ENCODE results near the gene MVB12B. TPM values are rescaled to one million over a fixed set of nuclear protein-coding genes. Genes with fewer than 3 reads are reported as not detected.

Gene MVB12B
- total RNA-seq, 1 experiment from 2014 or later: 10.9 TPM

GRCh38 chr9:126501383-126502331, 175.0 kb downstream of the MVB12B start:
- ChIA-PET POLR2A (no interaction called here), RAD21 (ENCODE audit: low non-redundant PET in 1 of 2, low total read pairs in 2 of 2, uncharacterized antibody in 2 of 2, unreplicated experiment in 2 of 2) (interaction anchor here (1.0 to 1.4 kb wide), 2 partner anchors 56 kb away, joined by 4 to 6 read pairs; no protein-coding TSS in a partner anchor), CTCF (interaction anchor here (0.9 to 4.3 kb wide), 9 partner anchors 9 to 280 kb away, joined by 3 to 84 read pairs (median 3); no protein-coding TSS in a partner anchor)
- H3K79me2 ChIP-seq (ENCODE audit: insufficient read depth, low read length): no peaks in the 10 kb centered on the region
- DNase-seq (ENCODE audit: low read depth, low spot score): no peak
- no TSS peak for BruUV-seq (replicated peaks)
- no peak overlapping the region for H3K9ac ChIP-seq (ENCODE audit: low read length)
- TF ChIP-seq FOSL1 (IDR thresholded peaks at IDR 0.05; ENCODE audit: low read depth) (no peak), ELF1 (IDR thresholded peaks at IDR 0.05; ENCODE audit: borderline replicate concordance, low read depth) (no peak), SRF (IDR thresholded peaks at IDR 0.05; ENCODE audit: low read depth) (no peak), CTCF (IDR thresholded peaks at IDR 0.05 in 2 of 3, conservative IDR thresholded peaks at IDR 0.05 in 1 of 3; ENCODE audit: borderline replicate concordance in 1 of 3, insufficient read depth in 1 of 3, low read depth in 2 of 3, low read length in 2 of 3) (no peak), ZFX (IDR thresholded peaks at IDR 0.05) (no peak), CEBPB (IDR thresholded peaks at IDR 0.05; ENCODE audit: low read depth) (no peak), YY1 (IDR thresholded peaks at IDR 0.05; ENCODE audit: extremely low read depth, insufficient replicate concordance, low read depth, low read length) (no peak), SIN3A (IDR thresholded peaks at IDR 0.05; ENCODE audit: low read depth) (no peak)
- TF ChIP-seq, protein P1, sequence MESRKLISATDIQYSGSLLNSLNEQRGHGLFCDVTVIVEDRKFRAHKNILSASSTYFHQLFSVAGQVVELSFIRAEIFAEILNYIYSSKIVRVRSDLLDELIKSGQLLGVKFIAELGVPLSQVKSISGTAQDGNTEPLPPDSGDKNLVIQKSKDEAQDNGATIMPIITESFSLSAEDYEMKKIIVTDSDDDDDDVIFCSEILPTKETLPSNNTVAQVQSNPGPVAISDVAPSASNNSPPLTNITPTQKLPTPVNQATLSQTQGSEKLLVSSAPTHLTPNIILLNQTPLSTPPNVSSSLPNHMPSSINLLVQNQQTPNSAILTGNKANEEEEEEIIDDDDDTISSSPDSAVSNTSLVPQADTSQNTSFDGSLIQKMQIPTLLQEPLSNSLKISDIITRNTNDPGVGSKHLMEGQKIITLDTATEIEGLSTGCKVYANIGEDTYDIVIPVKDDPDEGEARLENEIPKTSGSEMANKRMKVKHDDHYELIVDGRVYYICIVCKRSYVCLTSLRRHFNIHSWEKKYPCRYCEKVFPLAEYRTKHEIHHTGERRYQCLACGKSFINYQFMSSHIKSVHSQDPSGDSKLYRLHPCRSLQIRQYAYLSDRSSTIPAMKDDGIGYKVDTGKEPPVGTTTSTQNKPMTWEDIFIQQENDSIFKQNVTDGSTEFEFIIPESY (IDR thresholded peaks at IDR 0.05; ENCODE audit: extremely low read depth, insufficient replicate concordance, low read length): no peak
- TF ChIP-seq, protein P2, sequence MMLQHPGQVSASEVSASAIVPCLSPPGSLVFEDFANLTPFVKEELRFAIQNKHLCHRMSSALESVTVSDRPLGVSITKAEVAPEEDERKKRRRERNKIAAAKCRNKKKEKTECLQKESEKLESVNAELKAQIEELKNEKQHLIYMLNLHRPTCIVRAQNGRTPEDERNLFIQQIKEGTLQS (IDR thresholded peaks at IDR 0.05): no peak
- TF ChIP-seq, protein P3, sequence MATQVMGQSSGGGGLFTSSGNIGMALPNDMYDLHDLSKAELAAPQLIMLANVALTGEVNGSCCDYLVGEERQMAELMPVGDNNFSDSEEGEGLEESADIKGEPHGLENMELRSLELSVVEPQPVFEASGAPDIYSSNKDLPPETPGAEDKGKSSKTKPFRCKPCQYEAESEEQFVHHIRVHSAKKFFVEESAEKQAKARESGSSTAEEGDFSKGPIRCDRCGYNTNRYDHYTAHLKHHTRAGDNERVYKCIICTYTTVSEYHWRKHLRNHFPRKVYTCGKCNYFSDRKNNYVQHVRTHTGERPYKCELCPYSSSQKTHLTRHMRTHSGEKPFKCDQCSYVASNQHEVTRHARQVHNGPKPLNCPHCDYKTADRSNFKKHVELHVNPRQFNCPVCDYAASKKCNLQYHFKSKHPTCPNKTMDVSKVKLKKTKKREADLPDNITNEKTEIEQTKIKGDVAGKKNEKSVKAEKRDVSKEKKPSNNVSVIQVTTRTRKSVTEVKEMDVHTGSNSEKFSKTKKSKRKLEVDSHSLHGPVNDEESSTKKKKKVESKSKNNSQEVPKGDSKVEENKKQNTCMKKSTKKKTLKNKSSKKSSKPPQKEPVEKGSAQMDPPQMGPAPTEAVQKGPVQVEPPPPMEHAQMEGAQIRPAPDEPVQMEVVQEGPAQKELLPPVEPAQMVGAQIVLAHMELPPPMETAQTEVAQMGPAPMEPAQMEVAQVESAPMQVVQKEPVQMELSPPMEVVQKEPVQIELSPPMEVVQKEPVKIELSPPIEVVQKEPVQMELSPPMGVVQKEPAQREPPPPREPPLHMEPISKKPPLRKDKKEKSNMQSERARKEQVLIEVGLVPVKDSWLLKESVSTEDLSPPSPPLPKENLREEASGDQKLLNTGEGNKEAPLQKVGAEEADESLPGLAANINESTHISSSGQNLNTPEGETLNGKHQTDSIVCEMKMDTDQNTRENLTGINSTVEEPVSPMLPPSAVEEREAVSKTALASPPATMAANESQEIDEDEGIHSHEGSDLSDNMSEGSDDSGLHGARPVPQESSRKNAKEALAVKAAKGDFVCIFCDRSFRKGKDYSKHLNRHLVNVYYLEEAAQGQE (IDR thresholded peaks at IDR 0.05; ENCODE audit: low read depth): no peak
- TF ChIP-seq, protein P4, sequence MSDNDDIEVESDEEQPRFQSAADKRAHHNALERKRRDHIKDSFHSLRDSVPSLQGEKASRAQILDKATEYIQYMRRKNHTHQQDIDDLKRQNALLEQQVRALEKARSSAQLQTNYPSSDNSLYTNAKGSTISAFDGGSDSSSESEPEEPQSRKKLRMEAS (IDR thresholded peaks at IDR 0.05): no peak
- peaks cover 0 to 13% of the 10 kb centered on the region in 2 experiments; a peak in 1 of 4 replicates for H3K4me1 ChIP-seq (ENCODE audit: control insufficient read depth in 1 of 2, insufficient read depth in 2 of 2, low read length in 2 of 2)
- H3K4me3 ChIP-seq (replicated peaks in 1 of 2; ENCODE audit: low read depth in 1 of 2, low read length in 2 of 2): no peak overlapping the region
- no peak overlapping the region for H2AFZ ChIP-seq (ENCODE audit: low read depth, low read length, poor library complexity, severe bottlenecking)
- no peak overlapping the region; the same call in 1 of the 2 replicates for H3K27ac ChIP-seq (ENCODE audit: low read depth, low read length)
- no peaks in the 10 kb centered on the region for H3K9me3 ChIP-seq (ENCODE audit: control insufficient read depth in 1 of 2, insufficient read depth in 1 of 2, low read depth in 1 of 2, low read length in 2 of 2)
- intact Hi-C loops (cut with micrococcal nuclease): loop anchor here (2.0 kb wide), 1 partner anchor 189 kb away; no protein-coding TSS in a partner anchor
- H4K20me1 ChIP-seq (ENCODE audit: insufficient read depth): no peaks in the 10 kb centered on the region
- no peaks in the 10 kb centered on the region for H3K27me3 ChIP-seq (ENCODE audit: insufficient read depth, low read length)
- H3K4me2 ChIP-seq (ENCODE audit: low read length): no peak overlapping the region
- ATAC-seq: no peak
- H3K36me3 ChIP-seq (ENCODE audit: control insufficient read depth in 1 of 2, insufficient read depth in 2 of 2, low read length in 2 of 2): no peaks in the 10 kb centered on the region
- no peaks in the 10 kb centered on the region for H3K9me2 ChIP-seq (ENCODE audit: insufficient read depth)

Measured in HCT116 (cell line).